NK-92 treated with Interleukin-12 subunit alpha and Interleukin-12 subunit beta, amount 100 ng/mL, for 24 hours (cell line): ENCODE data around the gene KRTAP4-9.
"Not testable (repeated sequence)": the region's sequence is repeated elsewhere in the genome, so short reads cannot be mapped to it uniquely, and the experiment has no call there.

Source experiments
- DNase-seq: peaks from one replicate; lab custom pipeline; 2025; lab: John Stamatoyannopoulos, UW

KRTAP4-9 gene

GRCh38 chr17:41131979-41132378, 26.8 kb downstream of the KRTAP4-9 start:
- DNase-seq, result no peak

GRCh38 chr17:41133880-41134735, 28.9 kb downstream of the KRTAP4-9 start:
- no peak for DNase-seq

GRCh38 chr17:41139865-41140264, 34.7 kb downstream of the KRTAP4-9 start:
- DNase-seq, result not testable (repeated sequence)

GRCh38 chr17:41140360-41141131, 35.4 kb downstream of the KRTAP4-9 start, which contains the start of gene KRTAP4-6:
Gene KRTAP4-6 (minus strand): TSS chr17:41140544. CDS start chr17:41140487, 57 bp downstream.
- DNase-seq, result no peak

- DNase-seq, result no peak
Measured at GRCh38 chr17:41141361-41141760, 36.2 kb downstream of the KRTAP4-9 start.

GRCh38 chr17:41144846-41145245, 39.7 kb downstream of the KRTAP4-9 start:
- no peak for DNase-seq

GRCh38 chr17:41145261-41145660, 40.1 kb downstream of the KRTAP4-9 start:
- DNase-seq, result no peak

- no peak for DNase-seq
Measured at GRCh38 chr17:41147531-41148204, 42.5 kb downstream of the KRTAP4-9 start.

GRCh38 chr17:41148971-41149651, 43.9 kb downstream of the KRTAP4-9 start:
- DNase-seq, result not testable (repeated sequence)

GRCh38 chr17:41149652-41149985, 44.4 kb downstream of the KRTAP4-9 start, which contains the start of gene KRTAP4-5:
Gene KRTAP4-5 (minus strand): TSS chr17:41149825. CDS start chr17:41149767, 58 bp downstream.
- DNase-seq, result no peak

- no peak for DNase-seq
Measured at GRCh38 chr17:41150026-41150425, 44.8 kb downstream of the KRTAP4-9 start.

- DNase-seq, result no peak
Measured at GRCh38 chr17:41151525-41151924, 46.3 kb downstream of the KRTAP4-9 start.

- no peak for DNase-seq
Measured at GRCh38 chr17:41153856-41154255, 48.7 kb downstream of the KRTAP4-9 start.
